Keratinocyte (primary cell): ENCODE data around the gene PSG3.
"Not testable (repeated sequence)": the region's sequence is repeated elsewhere in the genome, so short reads cannot be mapped to it uniquely, and the experiment has no call there.

Source experiments
- CTCF ChIP-seq, 3 experiments: IDR thresholded peaks in 1 of 3; conservative IDR thresholded peaks in 1 of 3; optimal IDR thresholded peaks in 1 of 3; 2 replicates in 2 of 3; 3 replicates in 1 of 3; pipeline versions ENCODE3 to v1.5.1; 2011; ENCODE audit warnings: low read length in 3 of 3, mild to moderate bottlenecking in 3 of 3, moderate library complexity in 2 of 3, control low read depth in 1 of 3, inconsistent platforms in 1 of 3; ENCODE audit not compliant: insufficient read depth in 2 of 3; ENCODE audit errors: extremely low read depth in 1 of 3
- EZH2 ChIP-seq: IDR thresholded peaks from one replicate; pipeline ENCODE4 v1.6.1; 2012; ENCODE audit warnings: inconsistent platforms, mild to moderate bottlenecking, low read length, moderate library complexity

GRCh38 chr19:42761924-42762295 is 21.6 kb upstream of the PSG3 start:
- TF ChIP-seq CTCF (optimal IDR thresholded peaks at IDR 0.05 in 1 of 3, IDR thresholded peaks at IDR 0.05 in 1 of 3, conservative IDR thresholded peaks at IDR 0.05 in 1 of 3; ENCODE audit: extremely low read depth in 1 of 3, insufficient read depth in 2 of 3, low read length in 3 of 3); EZH2: not testable (repeated sequence)
